CD4-positive, alpha-beta T cell (primary cell): ENCODE results near the gene EIF4E. TPM values are rescaled to one million over a fixed set of nuclear protein-coding genes. Genes with fewer than 3 reads are reported as not detected.

Source experiments
- ATAC-seq: fragments of 200-7000 bp; cut with Tn5 transposase; one replicate; pipeline ENCODE4 v1.10.0; 2022; ENCODE audit warnings: mild to moderate bottlenecking; ENCODE audit not compliant: poor library complexity
- CTCF ChIA-PET: fragments of 350-600 bp; sonication (Branson Sonifier 250); formaldehyde crosslinking; loops from one replicate; lab custom pipeline; 2021; ENCODE audit warnings: antibody characterized with exemption, inconsistent platforms; lab: Charles Lee
- POLR2A ChIA-PET: fragments of 350-600 bp; sonication (Branson Sonifier 250); formaldehyde crosslinking; loops from one replicate; lab custom pipeline; 2021; ENCODE audit warnings: antibody characterized with exemption, inconsistent platforms; lab: Charles Lee
- DNase-seq, 14 experiments: peaks; one replicate each; pipeline ENCODE4 v3.0.0-alpha.2; 2013 to 2020; ENCODE audit warnings: mixed read lengths in 2 of 14
- H3K27ac ChIP-seq, 2 donors: one replicate each; pipeline versions ENCODE4 v1.5.1 to v1.7.0; 2013; ENCODE audit warnings: low read length in 2 of 2, low read depth in 1 of 2, mild to moderate bottlenecking in 1 of 2
- H3K27me3 ChIP-seq, 2 experiments: 1 replicate in 1 of 2; 2 replicates in 1 of 2; pipeline versions ENCODE4 v1.6.1 to v1.7.0; 2013; ENCODE audit warnings: low read length in 2 of 2, control low read depth in 1 of 2, mild to moderate bottlenecking in 1 of 2, moderate library complexity in 1 of 2; ENCODE audit not compliant: insufficient read depth in 2 of 2, control insufficient read depth in 1 of 2
- H3K36me3 ChIP-seq: one replicate; pipeline ENCODE4 v1.6.1; 2013; ENCODE audit warnings: low read length, control low read depth; ENCODE audit not compliant: insufficient read depth
- H3K4me1 ChIP-seq: one replicate; pipeline ENCODE4 v1.6.1; 2013; ENCODE audit warnings: low read length, control low read depth; ENCODE audit not compliant: insufficient read depth
- H3K4me3 ChIP-seq: one replicate; pipeline ENCODE4 v1.5.1; 2013; ENCODE audit warnings: mild to moderate bottlenecking, low read length, moderate library complexity
- H3K9me3 ChIP-seq, 2 experiments: 1 replicate in 1 of 2; 2 replicates in 1 of 2; pipeline versions ENCODE4 v1.6.1 to v1.7.0; 2013; ENCODE audit warnings: low read length in 2 of 2, mild to moderate bottlenecking in 2 of 2, control low read depth in 1 of 2, moderate library complexity in 1 of 2; ENCODE audit not compliant: control insufficient read depth in 1 of 2, insufficient read depth in 1 of 2
- H3K27ac Mint-ChIP-seq: one replicate; pipeline ENCODE4 v1.8.0; 2020; ENCODE audit warnings: mixed read lengths
- H3K27me3 Mint-ChIP-seq: one replicate; pipeline ENCODE4 v1.8.0; 2021; ENCODE audit warnings: mixed read lengths
- H3K36me3 Mint-ChIP-seq: one replicate; pipeline ENCODE4 v1.8.0; 2021; ENCODE audit warnings: low read depth, mixed read lengths
- H3K4me1 Mint-ChIP-seq: one replicate; pipeline ENCODE4 v1.8.0; 2021; ENCODE audit warnings: low read depth, mixed read lengths
- H3K4me3 Mint-ChIP-seq: one replicate; pipeline ENCODE4 v1.8.0; 2020; ENCODE audit warnings: mild to moderate bottlenecking, mixed read lengths
- H3K9me3 Mint-ChIP-seq: one replicate; pipeline ENCODE4 v1.8.0; 2020; ENCODE audit warnings: mixed read lengths
- CTCF ChIP-seq: fragments of 200-600 bp; IDR thresholded peaks from one replicate; pipeline ENCODE4 v1.8.0; 2022; ENCODE audit warnings: antibody characterized with exemption, mild to moderate bottlenecking
- intact Hi-C, 2 experiments: fragments of 100-400 bp; cut with DNase I in 1 of 2; cut with micrococcal nuclease in 1 of 2; formaldehyde crosslinking; loops; one replicate each; pipeline versions ENCODE4 v1.15.1 to v1.9.0; 2023 to 2025; cut with DNase I, micrococcal nuclease
- total RNA-seq, 174 experiments: library from RNA in 2 of 174; stranded (reverse) in 2 of 174; gene quantifications; one replicate each; pipeline ENCODE4 v1.2.3 and lab custom pipeline; 2021 to 2026

The EIF4E gene
- total RNA-seq, 2 experiments from 2014 or later: 47.2 to 49.2 TPM

GRCh38 chr4:98905839-98906238 is 23.1 kb downstream of the EIF4E start:
- H3K4me1 ChIP-seq: peaks cover 15% of the 10 kb centered on the region
- no peak overlapping the region for H3K4me3 Mint-ChIP-seq
- DNase-seq (no peak), ATAC-seq (no peak)
- TF ChIP-seq CTCF: no peak
- no peaks in the 10 kb centered on the region for H3K9me3 Mint-ChIP-seq
- peak overlapping the region; percentile 5 for H3K27ac Mint-ChIP-seq
- H3K9me3 ChIP-seq: no peaks in the 10 kb centered on the region
- H3K27me3 Mint-ChIP-seq: no peaks in the 10 kb centered on the region
- no peaks in the 10 kb centered on the region for H3K27me3 ChIP-seq
- H3K4me3 ChIP-seq: no peak overlapping the region
- H3K36me3 ChIP-seq: peaks cover 11% of the 10 kb centered on the region
- H3K27ac ChIP-seq: no peak overlapping the region
- intact Hi-C loops: no loop called here
- H3K36me3 Mint-ChIP-seq: peaks cover 43% of the 10 kb centered on the region
- CTCF ChIA-PET: no interaction called here
- peaks cover 82% of the 10 kb centered on the region for H3K4me1 Mint-ChIP-seq
- POLR2A ChIA-PET: no interaction called here

- no peaks in the 10 kb centered on the region for H3K9me3 Mint-ChIP-seq
- H3K4me1 ChIP-seq: peaks cover 12% of the 10 kb centered on the region
- H3K27me3 Mint-ChIP-seq: no peaks in the 10 kb centered on the region
- DNase-seq (no peak), ATAC-seq (no peak)
- intact Hi-C loops: no loop called here
- H3K36me3 Mint-ChIP-seq: peaks cover 49% of the 10 kb centered on the region
- peaks cover 85% of the 10 kb centered on the region for H3K4me1 Mint-ChIP-seq
- no peaks in the 10 kb centered on the region for H3K27me3 ChIP-seq
- no peak overlapping the region for H3K4me3 Mint-ChIP-seq
- TF ChIP-seq CTCF: no peak
- H3K9me3 ChIP-seq: no peaks in the 10 kb centered on the region
- no peak overlapping the region for H3K4me3 ChIP-seq
- H3K27ac ChIP-seq: no peak overlapping the region
- peak overlapping the region; percentile 5 for H3K27ac Mint-ChIP-seq
- ChIA-PET CTCF (interaction anchor here (1.0 kb wide), 1 partner anchor 81 kb away, joined by 3 read pairs; no protein-coding TSS in a partner anchor), POLR2A (no interaction called here)
- H3K36me3 ChIP-seq: peaks cover 17% of the 10 kb centered on the region
Observed at GRCh38 chr4:98905297-98905696, 23.6 kb downstream of the EIF4E start.

- POLR2A ChIA-PET: no interaction called here
- peaks cover 79% of the 10 kb centered on the region for H3K4me1 Mint-ChIP-seq
- intact Hi-C loops: no loop called here
Observed at GRCh38 chr4:98903963-98904362, 25.0 kb downstream of the EIF4E start.

More at GRCh38 chr4:98903963-98904362, 25.0 kb downstream of the EIF4E start:
- ATAC-seq (no peak), DNase-seq (no peak)
- H3K27me3 ChIP-seq: no peaks in the 10 kb centered on the region
- no peaks in the 10 kb centered on the region for H3K9me3 ChIP-seq
- no peak overlapping the region for H3K27ac ChIP-seq
- peaks cover 25% of the 10 kb centered on the region for H3K36me3 ChIP-seq
- Mint-ChIP-seq H3K27me3 (no peaks in the 10 kb centered on the region), H3K9me3 (no peaks in the 10 kb centered on the region), H3K36me3 (peaks cover 62% of the 10 kb centered on the region), H3K4me3 (no peak overlapping the region), H3K27ac (peak overlapping the region; percentile 17)
- peaks cover 8% of the 10 kb centered on the region for H3K4me1 ChIP-seq
- no peak overlapping the region for H3K4me3 ChIP-seq
- no peak for TF ChIP-seq CTCF
- CTCF ChIA-PET: no interaction called here
